Measurements from ENCODE around the gene CCDC38.
"Not testable (repeated sequence)": the region's sequence is repeated elsewhere in the genome, so short reads cannot be mapped to it uniquely, and the experiment has no call there.

CCDC38 gene

GRCh38 chr12:95974358-95974757 is 31.9 kb upstream of the CCDC38 start:
- Mint-ChIP-seq H3K27me3 (ENCODE audit: low read depth) (no peaks in the 10 kb centered on the region), H3K4me3 (no peak overlapping the region), H3K4me1 (ENCODE audit: low read depth) (no peaks in the 10 kb centered on the region), H3K9me3 (no peaks in the 10 kb centered on the region), H3K36me3 (ENCODE audit: low read depth) (no peaks in the 10 kb centered on the region), H3K27ac (no peak overlapping the region)
- DNase-seq (ENCODE audit: low spot score), result no peak

- Mint-ChIP-seq H3K36me3 (ENCODE audit: low read depth) (no peaks in the 10 kb centered on the region), H3K4me3 (no peak overlapping the region), H3K9me3 (no peaks in the 10 kb centered on the region), H3K4me1 (ENCODE audit: low read depth) (no peaks in the 10 kb centered on the region), H3K27me3 (ENCODE audit: low read depth) (no peaks in the 10 kb centered on the region), H3K27ac (no peak overlapping the region)
- no peak for DNase-seq (ENCODE audit: low spot score)
These were observed 30.5 kb upstream of the CCDC38 start for GRCh38 chr12:95972832-95973456.

- H3K4me1 Mint-ChIP-seq (ENCODE audit: low read depth), result no peaks in the 10 kb centered on the region
- no peaks in the 10 kb centered on the region for H3K27me3 Mint-ChIP-seq (ENCODE audit: low read depth)
- no peak overlapping the region for H3K4me3 Mint-ChIP-seq
- no peak for DNase-seq (ENCODE audit: low spot score)
- H3K36me3 Mint-ChIP-seq (ENCODE audit: low read depth), result no peaks in the 10 kb centered on the region
- H3K27ac Mint-ChIP-seq, result no peak overlapping the region
- no peaks in the 10 kb centered on the region for H3K9me3 Mint-ChIP-seq
These were observed 28.5 kb upstream of the CCDC38 start for GRCh38 chr12:95970905-95971304.

GRCh38 chr12:95969116-95969515 is 26.7 kb upstream of the CCDC38 start:
- DNase-seq (ENCODE audit: low spot score); H3K4me3 Mint-ChIP-seq; H3K9me3 Mint-ChIP-seq; H3K36me3 Mint-ChIP-seq (ENCODE audit: low read depth); H3K4me1 Mint-ChIP-seq (ENCODE audit: low read depth); H3K27ac Mint-ChIP-seq; H3K27me3 Mint-ChIP-seq (ENCODE audit: low read depth): not testable (repeated sequence)

- no peak for DNase-seq (ENCODE audit: low spot score)
- H3K27me3 Mint-ChIP-seq (ENCODE audit: low read depth), result no peaks in the 10 kb centered on the region
- H3K4me1 Mint-ChIP-seq (ENCODE audit: low read depth), result no peaks in the 10 kb centered on the region
- no peaks in the 10 kb centered on the region for H3K36me3 Mint-ChIP-seq (ENCODE audit: low read depth)
- H3K27ac Mint-ChIP-seq, result no peak overlapping the region
- H3K4me3 Mint-ChIP-seq, result no peak overlapping the region
- H3K9me3 Mint-ChIP-seq, result no peaks in the 10 kb centered on the region
These were observed 24.9 kb upstream of the CCDC38 start for GRCh38 chr12:95967301-95967700.

- H3K9me3 Mint-ChIP-seq, result no peaks in the 10 kb centered on the region
- H3K4me1 Mint-ChIP-seq (ENCODE audit: low read depth), result no peaks in the 10 kb centered on the region
- no peak overlapping the region for H3K27ac Mint-ChIP-seq
- H3K4me3 Mint-ChIP-seq, result no peak overlapping the region
- H3K36me3 Mint-ChIP-seq (ENCODE audit: low read depth), result no peaks in the 10 kb centered on the region
- no peak for DNase-seq (ENCODE audit: low spot score)
- H3K27me3 Mint-ChIP-seq (ENCODE audit: low read depth), result no peaks in the 10 kb centered on the region
These were observed 24.0 kb upstream of the CCDC38 start for GRCh38 chr12:95966287-95966870.

- H3K4me3 Mint-ChIP-seq, result no peak overlapping the region
- no peaks in the 10 kb centered on the region for H3K36me3 Mint-ChIP-seq (ENCODE audit: low read depth)
- no peak overlapping the region for H3K27ac Mint-ChIP-seq
- no peaks in the 10 kb centered on the region for H3K4me1 Mint-ChIP-seq (ENCODE audit: low read depth)
- no peak for DNase-seq (ENCODE audit: low spot score)
- no peaks in the 10 kb centered on the region for H3K9me3 Mint-ChIP-seq
- H3K27me3 Mint-ChIP-seq (ENCODE audit: low read depth), result no peaks in the 10 kb centered on the region
These were observed 20.7 kb upstream of the CCDC38 start for GRCh38 chr12:95963096-95963495.

GRCh38 chr12:95962222-95962621 is 19.8 kb upstream of the CCDC38 start:
- no peaks in the 10 kb centered on the region for H3K4me1 Mint-ChIP-seq (ENCODE audit: low read depth)
- H3K27me3 Mint-ChIP-seq (ENCODE audit: low read depth), result no peaks in the 10 kb centered on the region
- no peaks in the 10 kb centered on the region for H3K9me3 Mint-ChIP-seq
- H3K27ac Mint-ChIP-seq, result no peak overlapping the region
- no peak for DNase-seq (ENCODE audit: low spot score)
- no peaks in the 10 kb centered on the region for H3K36me3 Mint-ChIP-seq (ENCODE audit: low read depth)
- no peak overlapping the region for H3K4me3 Mint-ChIP-seq

GRCh38 chr12:95960241-95960640 is 17.8 kb upstream of the CCDC38 start:
- DNase-seq (ENCODE audit: low spot score), result no peak
- H3K36me3 Mint-ChIP-seq (ENCODE audit: low read depth), result no peaks in the 10 kb centered on the region
- H3K4me1 Mint-ChIP-seq (ENCODE audit: low read depth), result no peaks in the 10 kb centered on the region
- H3K4me3 Mint-ChIP-seq, result no peak overlapping the region
- H3K9me3 Mint-ChIP-seq, result no peaks in the 10 kb centered on the region
- H3K27ac Mint-ChIP-seq, result no peak overlapping the region
- H3K27me3 Mint-ChIP-seq (ENCODE audit: low read depth), result no peaks in the 10 kb centered on the region

- Mint-ChIP-seq H3K4me3 (no peak overlapping the region), H3K36me3 (ENCODE audit: low read depth) (no peaks in the 10 kb centered on the region), H3K27ac (no peak overlapping the region), H3K27me3 (ENCODE audit: low read depth) (no peaks in the 10 kb centered on the region), H3K4me1 (ENCODE audit: low read depth) (no peaks in the 10 kb centered on the region), H3K9me3 (no peaks in the 10 kb centered on the region)
- DNase-seq (ENCODE audit: low spot score), result no peak
These were observed 16.7 kb upstream of the CCDC38 start for GRCh38 chr12:95959107-95959506.

GRCh38 chr12:95956557-95957145 is 14.2 kb upstream of the CCDC38 start:
- DNase-seq (ENCODE audit: low spot score), result no peak
- Mint-ChIP-seq H3K4me3 (no peak overlapping the region), H3K27me3 (ENCODE audit: low read depth) (peaks cover 10% of the 10 kb centered on the region), H3K27ac (no peak overlapping the region), H3K4me1 (ENCODE audit: low read depth) (no peaks in the 10 kb centered on the region), H3K9me3 (no peaks in the 10 kb centered on the region), H3K36me3 (ENCODE audit: low read depth) (no peaks in the 10 kb centered on the region)

GRCh38 chr12:95955549-95956159 is 13.2 kb upstream of the CCDC38 start:
- Mint-ChIP-seq H3K4me3 (no peak overlapping the region), H3K4me1 (ENCODE audit: low read depth) (no peaks in the 10 kb centered on the region), H3K36me3 (ENCODE audit: low read depth) (no peaks in the 10 kb centered on the region), H3K27ac (no peak overlapping the region), H3K9me3 (no peaks in the 10 kb centered on the region), H3K27me3 (ENCODE audit: low read depth) (peaks cover 17% of the 10 kb centered on the region)
- no peak for DNase-seq (ENCODE audit: low spot score)

- Mint-ChIP-seq H3K4me3 (no peak overlapping the region), H3K27me3 (ENCODE audit: low read depth) (peaks cover 24% of the 10 kb centered on the region), H3K4me1 (ENCODE audit: low read depth) (no peaks in the 10 kb centered on the region), H3K27ac (no peak overlapping the region), H3K36me3 (ENCODE audit: low read depth) (no peaks in the 10 kb centered on the region), H3K9me3 (no peaks in the 10 kb centered on the region)
- DNase-seq (ENCODE audit: low spot score), result no peak
These were observed 10.6 kb upstream of the CCDC38 start for GRCh38 chr12:95953000-95953399.

- no peak overlapping the region for H3K4me3 Mint-ChIP-seq
- no peaks in the 10 kb centered on the region for H3K9me3 Mint-ChIP-seq
- H3K36me3 Mint-ChIP-seq (ENCODE audit: low read depth), result no peaks in the 10 kb centered on the region
- H3K4me1 Mint-ChIP-seq (ENCODE audit: low read depth), result no peaks in the 10 kb centered on the region
- H3K27ac Mint-ChIP-seq, result no peak overlapping the region
- DNase-seq (ENCODE audit: low spot score), result no peak
- H3K27me3 Mint-ChIP-seq (ENCODE audit: low read depth), result peaks cover 24% of the 10 kb centered on the region
These were observed 9.1 kb upstream of the CCDC38 start for GRCh38 chr12:95951515-95951914.

Data from T-helper 2 cell treated with Interferon-gamma antibody and Interleukin-4, amounts not matched to agents 5 μg/mL and 100 μg/mL, for 36 hours (primary cell).